GM12878 (cell line): ENCODE results near the gene BOLA2B.

ENCODE experiments used
- EED ChIP-seq: sonication (generic); IDR thresholded peaks from 2 replicates; pipeline ENCODE4 v1.6.1; 2016; ENCODE audit warnings: antibody characterized with exemption, low read depth
- EZH2 ChIP-seq: IDR thresholded peaks from 2 replicates; pipeline ENCODE4 v1.6.1; 2012; ENCODE audit warnings: low read depth, mild to moderate bottlenecking, control low read depth, inconsistent platforms, low read length, borderline replicate concordance; ENCODE audit not compliant: control insufficient read depth
- KDM1A ChIP-seq: fragments of 200-600 bp; sonication (generic); IDR thresholded peaks from 2 replicates; pipeline ENCODE4 v1.6.1; 2016; ENCODE audit warnings: borderline replicate concordance
- NFYB ChIP-seq: IDR thresholded peaks from 2 replicates; pipeline ENCODE4 v1.6.1; 2011; ENCODE audit warnings: low read depth, mild to moderate bottlenecking, low read length, improper control_type of control experiment, moderate library complexity; ENCODE audit not compliant: insufficient read depth
- POLR2A ChIP-seq: IDR thresholded peaks from 2 replicates; pipeline ENCODE4 v1.6.1; 2011; ENCODE audit warnings: low read depth, mild to moderate bottlenecking, low read length
- REST ChIP-seq: IDR thresholded peaks from 2 replicates; pipeline ENCODE4 v1.6.1; 2012; ENCODE audit warnings: mild to moderate bottlenecking, low read depth, low read length
- RFX5 ChIP-seq: IDR thresholded peaks from 2 replicates; pipeline ENCODE4 v1.6.1; 2011; ENCODE audit warnings: low read depth, low read length, improper control_type of control experiment
- SP1 ChIP-seq: IDR thresholded peaks from one replicate; pipeline ENCODE4 v1.6.1; 2011; ENCODE audit warnings: low read depth, low read length
- SPI1 ChIP-seq: IDR thresholded peaks from 2 replicates; pipeline ENCODE4 v1.6.1; 2011; ENCODE audit warnings: low read depth, mild to moderate bottlenecking, low read length, moderate library complexity, borderline replicate concordance; ENCODE audit not compliant: insufficient read depth
- TAF1 ChIP-seq: IDR thresholded peaks from 2 replicates; pipeline ENCODE4 v1.6.1; 2011; ENCODE audit warnings: mild to moderate bottlenecking, low read depth, low read length, borderline replicate concordance
- TF ChIP-seq, protein P1 (sequence below), 3 experiments: IDR thresholded peaks in 2 of 3; conservative IDR thresholded peaks in 1 of 3; 2 replicates each; pipeline ENCODE4 v1.5.1; 2011; ENCODE audit warnings: low read depth in 3 of 3, low read length in 3 of 3, mild to moderate bottlenecking in 3 of 3, control low read depth in 2 of 3, moderate library complexity in 2 of 3, inconsistent platforms in 1 of 3, mixed read lengths in 1 of 3; ENCODE audit not compliant: control insufficient read depth in 2 of 3, insufficient read depth in 1 of 3; ENCODE audit errors: extremely low read depth in 1 of 3

- TF ChIP-seq POLR2A: peak; percentile 14
- TF ChIP-seq EZH2: no peak
- no peak for TF ChIP-seq RFX5
- TF ChIP-seq REST: no peak
- TF ChIP-seq, protein P1, sequence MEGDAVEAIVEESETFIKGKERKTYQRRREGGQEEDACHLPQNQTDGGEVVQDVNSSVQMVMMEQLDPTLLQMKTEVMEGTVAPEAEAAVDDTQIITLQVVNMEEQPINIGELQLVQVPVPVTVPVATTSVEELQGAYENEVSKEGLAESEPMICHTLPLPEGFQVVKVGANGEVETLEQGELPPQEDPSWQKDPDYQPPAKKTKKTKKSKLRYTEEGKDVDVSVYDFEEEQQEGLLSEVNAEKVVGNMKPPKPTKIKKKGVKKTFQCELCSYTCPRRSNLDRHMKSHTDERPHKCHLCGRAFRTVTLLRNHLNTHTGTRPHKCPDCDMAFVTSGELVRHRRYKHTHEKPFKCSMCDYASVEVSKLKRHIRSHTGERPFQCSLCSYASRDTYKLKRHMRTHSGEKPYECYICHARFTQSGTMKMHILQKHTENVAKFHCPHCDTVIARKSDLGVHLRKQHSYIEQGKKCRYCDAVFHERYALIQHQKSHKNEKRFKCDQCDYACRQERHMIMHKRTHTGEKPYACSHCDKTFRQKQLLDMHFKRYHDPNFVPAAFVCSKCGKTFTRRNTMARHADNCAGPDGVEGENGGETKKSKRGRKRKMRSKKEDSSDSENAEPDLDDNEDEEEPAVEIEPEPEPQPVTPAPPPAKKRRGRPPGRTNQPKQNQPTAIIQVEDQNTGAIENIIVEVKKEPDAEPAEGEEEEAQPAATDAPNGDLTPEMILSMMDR (IDR thresholded peaks at IDR 0.05 in 2 of 3, conservative IDR thresholded peaks at IDR 0.05 in 1 of 3; ENCODE audit: control insufficient read depth in 2 of 3, extremely low read depth in 1 of 3, insufficient read depth in 1 of 3, low read depth in 3 of 3, low read length in 3 of 3): no peak
- no peak for TF ChIP-seq TAF1
- no peak for TF ChIP-seq EED
- TF ChIP-seq SP1: no peak
- TF ChIP-seq NFYB: no peak
- no peak for TF ChIP-seq KDM1A
- no peak for TF ChIP-seq SPI1
Measured at GRCh38 chr16:30186444-30186781, 7.1 kb downstream of the BOLA2B start.
